HG02981 (cell line): ENCODE data around the gene BCAS1.
A peak's percentile ranks its signal among the peaks of the same experiment; 100 is the strongest.

Source experiments
- ATAC-seq: cut with Tn5 transposase; IDR thresholded peaks from one replicate; pipeline ENCODE4 v1.9.1; 2021; ENCODE audit warnings: mild to moderate bottlenecking, moderate library complexity; ENCODE audit not compliant: unreplicated experiment

BCAS1 gene

DNA sequence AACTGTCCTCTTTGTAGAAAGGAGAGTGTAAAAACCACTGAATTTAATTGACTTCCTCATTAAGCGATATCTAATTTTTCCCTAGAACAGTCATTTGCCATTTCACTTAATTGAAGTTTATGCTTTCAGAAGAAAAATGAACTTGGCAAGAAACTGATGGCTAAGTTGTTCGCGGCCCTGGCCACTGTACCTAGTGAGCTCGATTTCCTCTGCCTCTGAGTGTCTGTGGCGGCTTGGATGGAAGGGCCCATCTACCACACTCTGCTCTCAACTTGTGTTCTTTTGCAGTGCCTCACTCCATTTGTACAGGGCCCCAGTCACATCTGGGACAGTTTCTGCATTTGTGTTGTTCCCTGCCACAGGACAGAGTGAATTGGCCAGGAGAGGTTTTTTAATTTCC lies 102.9 kb downstream of the BCAS1 start:
- no peak for ATAC-seq

GRCh38 chr20:53966774-53967398 lies 103.5 kb downstream of the BCAS1 start:
- no peak for ATAC-seq

- ATAC-seq: no peak
Measured at GRCh38 chr20:53964501-53965253, 105.7 kb downstream of the BCAS1 start.

DNA sequence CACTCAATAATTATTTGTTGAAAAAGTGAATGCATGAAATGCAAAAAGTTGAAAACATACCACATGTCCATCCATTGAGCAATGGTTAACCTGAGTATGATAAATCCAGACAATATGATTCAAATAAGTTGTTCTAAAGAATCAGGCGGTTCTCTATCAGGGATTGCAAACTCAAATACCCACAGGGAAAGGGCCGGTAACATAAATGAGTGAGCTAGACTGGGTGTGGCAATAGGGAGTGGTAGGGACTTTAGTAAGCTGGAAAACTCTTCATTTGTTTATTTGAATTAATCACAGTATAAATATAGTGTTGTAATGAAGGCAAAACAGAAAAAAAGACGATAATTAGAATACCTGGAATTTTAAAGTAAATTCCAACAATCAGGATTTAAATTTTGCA lies 106.3 kb downstream of the BCAS1 start:
- ATAC-seq: no peak

DNA sequence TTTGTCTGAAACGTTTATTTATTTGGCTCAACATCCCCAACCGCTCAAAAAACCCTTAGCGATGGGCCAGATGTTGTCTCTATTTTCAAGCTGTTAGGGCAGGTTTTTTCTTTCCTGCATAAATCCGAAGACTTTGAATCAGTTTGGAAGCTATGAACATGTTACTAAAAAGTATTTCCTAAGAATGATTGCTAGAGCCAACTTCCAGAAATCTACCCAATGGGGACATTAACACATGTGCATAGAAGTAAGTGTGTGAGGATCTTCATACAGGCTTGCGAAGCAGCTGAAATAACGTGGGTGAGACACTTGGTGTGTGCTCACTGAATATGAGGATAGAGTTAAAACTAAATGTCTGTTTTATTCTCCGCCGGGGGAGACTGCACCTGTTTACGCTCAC lies 106.8 kb downstream of the BCAS1 start:
- no peak for ATAC-seq

- ATAC-seq: no peak
Measured at GRCh38 chr20:53962388-53962787, 108.0 kb downstream of the BCAS1 start.

DNA sequence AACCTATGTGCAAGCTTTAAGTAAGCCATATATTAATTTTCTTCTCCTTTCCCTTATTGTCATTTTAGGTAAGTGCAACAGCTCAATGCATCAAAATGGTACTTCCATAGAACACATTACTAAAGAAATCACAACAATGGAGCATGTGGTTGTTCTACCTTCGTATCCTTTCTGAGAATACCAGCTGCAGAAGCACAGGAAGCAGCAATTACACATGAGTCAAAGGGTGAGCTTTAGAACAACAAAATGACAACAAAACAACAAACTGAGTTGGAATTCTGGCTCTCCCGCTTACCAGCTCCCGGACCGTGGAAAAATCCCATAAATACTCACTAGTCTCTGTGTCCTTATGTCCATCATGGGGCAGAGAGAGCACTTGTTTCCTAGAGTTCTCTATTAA lies 108.9 kb downstream of the BCAS1 start:
- ATAC-seq: no peak

DNA sequence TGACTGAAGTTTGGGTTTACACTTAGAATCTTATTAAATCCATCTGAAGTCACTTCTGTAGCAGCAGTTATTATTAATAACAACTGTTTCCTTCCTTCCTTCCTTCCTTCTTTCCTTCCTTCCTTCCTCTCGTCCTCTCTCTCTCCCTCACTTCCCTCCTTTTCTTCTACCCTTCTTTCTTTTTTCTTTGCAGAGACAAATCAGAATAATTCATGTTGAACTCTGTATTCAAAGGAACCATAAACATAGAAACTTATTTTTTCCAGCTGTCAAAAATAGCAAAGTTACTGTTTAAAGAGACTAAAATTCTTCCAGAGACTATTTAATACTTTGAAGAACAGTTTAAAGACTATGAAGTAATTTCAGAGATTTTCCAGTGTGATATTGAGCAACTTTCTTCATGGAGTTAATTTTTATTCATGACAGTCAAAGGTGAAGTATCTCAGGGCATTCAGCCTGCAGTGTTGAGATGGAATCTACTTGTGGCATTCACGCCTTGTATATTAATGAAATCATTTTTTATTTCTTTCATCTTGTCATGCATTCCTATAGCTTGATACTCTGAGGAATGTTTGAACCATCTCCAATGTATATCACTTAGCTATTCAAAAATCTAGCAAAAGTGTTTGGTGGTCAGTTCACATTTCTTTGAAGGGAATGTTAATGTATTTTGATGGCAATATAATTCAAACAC lies 109.7 kb downstream of the BCAS1 start:
- ATAC-seq: no peak

DNA sequence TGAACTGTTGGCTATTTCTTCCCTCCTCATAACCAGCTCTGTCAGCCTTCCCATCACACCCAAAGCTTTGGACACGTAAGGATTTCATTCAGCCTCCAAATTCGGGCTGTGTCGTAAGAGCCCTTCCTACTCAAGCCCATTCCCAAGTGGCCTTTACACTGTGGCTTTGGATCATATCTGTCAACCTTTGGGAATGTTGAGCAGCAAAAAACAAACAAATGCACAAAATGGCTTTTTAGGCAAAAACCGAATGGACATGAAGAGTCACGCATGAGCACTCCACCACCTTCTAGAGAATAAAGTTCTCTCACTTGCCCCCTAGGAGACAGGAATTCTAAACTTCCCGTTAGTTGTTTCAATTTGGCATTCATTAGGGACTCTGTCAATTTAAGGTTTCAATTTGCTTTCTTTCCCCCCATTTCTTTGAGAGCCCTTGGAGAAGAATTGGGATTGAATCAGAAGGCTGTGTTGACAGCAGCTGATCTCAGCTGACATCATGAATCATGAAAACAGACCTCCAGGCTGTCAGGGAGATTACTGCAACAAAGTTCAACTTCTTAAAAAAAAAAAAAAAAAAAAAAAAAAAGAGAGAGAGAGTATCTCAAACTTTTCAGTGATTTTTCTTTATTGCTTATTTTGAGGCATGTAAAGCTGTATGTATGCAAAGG lies 110.3 kb downstream of the BCAS1 start:
- no peak for ATAC-seq

- no peak for ATAC-seq
Measured at GRCh38 chr20:53958260-53958659, 112.1 kb downstream of the BCAS1 start.

GRCh38 chr20:53957451-53958172 lies 112.8 kb downstream of the BCAS1 start:
- no peak for ATAC-seq

DNA sequence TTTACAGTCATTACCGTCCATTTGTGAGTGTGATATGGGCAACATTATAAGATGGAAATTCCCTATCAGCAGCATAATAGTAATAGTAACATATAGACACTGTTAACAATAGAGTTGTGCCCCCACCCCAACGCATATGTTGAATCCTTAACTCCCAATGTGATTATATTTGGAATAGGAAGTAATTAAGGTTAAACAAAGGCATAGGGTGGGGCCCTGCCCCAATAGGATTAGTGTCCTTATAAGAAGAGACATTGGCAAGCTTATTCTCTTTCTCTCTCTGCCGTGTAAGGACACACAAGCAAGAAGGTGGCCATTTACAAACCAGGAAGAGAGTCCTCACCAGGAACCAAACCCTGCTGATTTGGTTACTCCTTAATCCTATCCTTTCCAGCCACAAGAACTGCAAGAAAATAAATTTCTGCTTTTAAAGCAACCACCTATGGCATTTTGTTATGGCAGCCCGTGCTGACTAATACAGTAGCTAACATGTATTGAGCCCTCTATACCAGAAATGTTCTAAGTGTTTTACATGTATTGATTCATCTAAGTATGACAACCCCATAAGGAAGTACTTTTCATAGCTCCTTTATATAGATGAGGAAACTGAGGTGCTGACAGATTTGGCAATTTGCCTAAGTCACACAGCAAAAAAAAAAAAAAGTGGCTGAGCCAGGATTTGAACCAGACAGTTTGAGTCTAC lies 114.2 kb downstream of the BCAS1 start:
- ATAC-seq: no peak

DNA sequence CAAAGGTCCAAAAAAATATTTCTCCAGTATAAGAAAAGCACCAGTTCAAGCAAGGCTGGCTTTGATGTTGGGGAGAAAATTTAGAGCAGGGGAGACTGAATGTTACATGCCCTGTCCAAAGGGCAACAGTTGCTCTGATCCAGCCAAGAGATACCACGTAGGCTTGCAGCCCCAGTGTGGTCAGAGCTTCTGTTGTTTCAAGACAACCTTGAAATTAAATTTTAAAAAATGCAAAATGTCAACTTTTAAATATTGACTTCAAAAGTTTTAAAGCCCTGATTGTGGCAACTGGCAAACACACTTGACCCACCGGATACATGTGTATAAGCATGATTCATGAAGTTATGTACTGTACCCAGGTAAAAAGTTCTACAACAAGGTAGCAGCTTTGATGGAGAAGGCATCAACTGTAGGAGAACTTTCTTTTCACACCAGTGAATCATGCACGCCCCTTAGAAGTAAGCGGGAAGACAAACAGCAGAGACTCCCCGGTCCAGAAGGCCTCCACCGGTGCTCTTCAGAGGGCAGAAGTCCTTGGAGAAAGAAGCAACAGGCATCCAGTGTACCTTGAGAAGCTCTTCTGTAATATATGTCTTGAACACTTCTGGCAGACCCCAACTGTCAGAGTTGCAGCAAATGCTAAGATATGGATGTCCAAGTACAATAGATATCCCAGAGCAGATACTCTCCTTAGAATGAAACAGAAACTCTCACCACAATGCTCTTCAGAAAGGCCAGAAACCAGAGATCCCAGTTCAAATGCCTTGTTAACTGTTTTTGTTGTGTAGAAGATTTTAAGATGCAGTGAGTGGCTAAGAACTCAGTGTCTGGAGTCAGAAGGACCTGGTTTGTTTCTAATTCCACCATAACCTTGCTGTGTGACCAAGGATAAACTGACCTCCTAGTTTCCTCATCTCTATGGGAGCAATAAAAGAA lies 115.4 kb downstream of the BCAS1 start:
- ATAC-seq: no peak

DNA sequence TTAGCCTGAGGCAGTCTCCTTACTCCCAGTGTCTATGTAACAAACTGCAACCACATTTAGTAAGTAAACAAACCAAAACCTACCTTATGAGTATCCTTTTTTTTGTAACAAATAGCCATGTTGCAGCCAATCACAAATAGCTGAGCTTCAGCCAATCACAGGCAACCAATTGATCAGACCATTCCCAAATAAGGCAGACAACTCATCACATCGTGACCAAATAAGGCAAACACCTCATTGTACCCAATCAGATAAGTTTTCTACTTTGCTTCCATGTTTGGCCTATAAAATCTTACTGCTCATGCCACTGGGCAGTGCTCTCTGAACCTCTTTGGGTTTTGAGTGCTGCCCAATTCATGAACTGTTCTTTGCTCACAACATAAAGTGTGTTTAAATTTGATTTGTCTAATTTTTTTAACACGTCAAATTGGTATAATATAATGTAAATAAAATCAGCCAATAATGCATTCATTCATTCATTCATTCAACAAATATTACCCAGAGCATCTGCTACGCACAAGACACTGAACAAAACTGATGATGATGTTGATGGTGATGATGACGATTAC lies 117.8 kb downstream of the BCAS1 start:
- no peak for ATAC-seq

- ATAC-seq: no peak
Measured at GRCh38 chr20:53950578-53950977, 119.8 kb downstream of the BCAS1 start.

DNA sequence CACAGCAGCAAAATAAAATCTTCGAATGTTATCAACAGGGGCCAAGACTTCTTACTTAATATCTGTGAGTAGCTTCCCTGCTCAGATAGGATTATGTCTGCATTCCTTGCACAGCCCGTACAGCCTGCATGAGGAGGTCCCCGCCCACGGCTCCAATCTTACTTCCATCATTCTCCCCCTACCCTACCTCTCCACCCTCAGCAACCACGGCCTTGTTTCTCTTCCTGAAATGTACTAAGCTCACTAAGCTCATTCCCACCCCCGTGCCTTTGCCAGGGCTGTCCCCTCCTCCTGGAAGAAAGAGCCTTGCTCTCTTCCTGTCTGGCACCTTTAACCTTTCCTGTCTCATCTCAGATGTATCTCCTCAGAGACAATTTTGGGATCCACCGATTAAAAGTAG lies 120.4 kb downstream of the BCAS1 start:
- ATAC-seq: no peak

DNA sequence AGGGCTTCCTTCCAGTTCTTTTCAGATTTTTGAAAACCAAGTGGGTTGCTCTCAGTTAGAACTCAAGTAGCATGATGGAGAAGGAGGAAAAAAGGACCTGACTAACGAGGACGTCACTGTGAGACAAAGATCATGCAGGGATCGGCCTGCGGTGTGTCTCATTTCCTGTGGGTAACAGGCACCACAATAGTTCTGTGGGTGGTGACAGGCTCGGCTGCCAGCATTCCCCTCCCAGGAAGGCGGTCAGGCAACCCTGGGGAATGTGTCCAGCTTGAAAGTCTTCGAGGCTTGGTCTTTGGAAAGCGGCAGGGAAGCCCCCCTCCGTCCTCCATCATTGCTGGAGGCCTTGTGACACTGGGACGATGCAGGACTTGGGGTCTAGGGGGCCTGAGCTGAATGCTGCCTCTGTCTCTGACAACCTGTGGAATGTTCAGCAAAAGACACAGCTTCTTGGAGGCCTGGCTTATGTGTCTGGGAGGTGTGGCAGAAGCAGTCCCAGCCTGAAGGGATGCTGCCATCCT lies 121.0 kb downstream of the BCAS1 start:
- peak; percentile 83 for ATAC-seq
